ENCODE measurements around the gene MLPH. TPM values are rescaled to one million over a fixed set of nuclear protein-coding genes. Genes with fewer than 3 reads are reported as not detected.
A peak's percentile ranks its signal among the peaks of the same experiment; 100 is the strongest.

MLPH gene
- total RNA-seq, 2 experiments from 2014 or later = not detected

GRCh38 chr2:237581326-237581725 lies 94.3 kb downstream of the MLPH start:
- ChIA-PET POLR2A (interaction anchor here (0.7 to 1.8 kb wide), 7 partner anchors 9 to 1814 kb away, joined by 3 to 9 read pairs (median 4); no protein-coding TSS in a partner anchor), CTCF (interaction anchor here (0.6 to 7.6 kb wide), 37 partner anchors 9 to 196 kb away, joined by 3 to 79 read pairs (median 4); no protein-coding TSS in a partner anchor)
- no peak overlapping the region for H3K4me3 Mint-ChIP-seq
- no peaks in the 10 kb centered on the region for H3K27me3 Mint-ChIP-seq
- no peaks in the 10 kb centered on the region for H3K9me3 Mint-ChIP-seq
- ATAC-seq (peak; percentile 3), DNase-seq (no peak)
- TF ChIP-seq CTCF (IDR thresholded peaks at IDR 0.05) = no peak
- peaks cover 8% of the 10 kb centered on the region for H3K4me1 Mint-ChIP-seq (ENCODE audit: low read depth)
- intact Hi-C loops (cut with micrococcal nuclease) = loop anchor here (10.0 kb wide), 1 partner anchor 163 kb away; no protein-coding TSS in a partner anchor
- peak overlapping the region; percentile 79 for H3K27ac Mint-ChIP-seq
- no peaks in the 10 kb centered on the region for H3K36me3 Mint-ChIP-seq (ENCODE audit: low read depth)

- TF ChIP-seq CTCF (IDR thresholded peaks at IDR 0.05) = peak; percentile 67
- peak overlapping the region; percentile 79 for H3K27ac Mint-ChIP-seq
- H3K27me3 Mint-ChIP-seq = no peaks in the 10 kb centered on the region
- H3K4me3 Mint-ChIP-seq = no peak overlapping the region
- peaks cover 8% of the 10 kb centered on the region for H3K4me1 Mint-ChIP-seq (ENCODE audit: low read depth)
- peak; percentile 98 for ATAC-seq
- no peaks in the 10 kb centered on the region for H3K36me3 Mint-ChIP-seq (ENCODE audit: low read depth)
- DNase-seq = peak; percentile 89
- no peaks in the 10 kb centered on the region for H3K9me3 Mint-ChIP-seq
- ChIA-PET CTCF (interaction anchor here (0.5 to 7.6 kb wide), 39 partner anchors 9 to 225 kb away, joined by 3 to 79 read pairs (median 4); no protein-coding TSS in a partner anchor), POLR2A (interaction anchor here (0.7 to 1.8 kb wide), 8 partner anchors 10 to 149 kb away, joined by 3 to 9 read pairs (median 4); no protein-coding TSS in a partner anchor)
- intact Hi-C loops (cut with micrococcal nuclease) = loop anchor here (10.0 kb wide), 1 partner anchor 163 kb away; no protein-coding TSS in a partner anchor
Observed at GRCh38 chr2:237581751-237582746, 95.0 kb downstream of the MLPH start.

GRCh38 chr2:237583385-237584295 lies 96.6 kb downstream of the MLPH start:
- no peak for ATAC-seq
- no peak overlapping the region for H3K4me3 Mint-ChIP-seq
- ChIA-PET POLR2A (no interaction called here), CTCF (interaction anchor here (1.0 to 7.6 kb wide), 4 partner anchors 11 to 163 kb away, joined by 4 to 79 read pairs (median 20); no protein-coding TSS in a partner anchor)
- no peaks in the 10 kb centered on the region for H3K36me3 Mint-ChIP-seq (ENCODE audit: low read depth)
- intact Hi-C loops (cut with micrococcal nuclease) = loop anchor here (10.0 kb wide), 1 partner anchor 161 kb away; no protein-coding TSS in a partner anchor
- H3K27ac Mint-ChIP-seq = no peak overlapping the region
- no peaks in the 10 kb centered on the region for H3K27me3 Mint-ChIP-seq
- H3K4me1 Mint-ChIP-seq (ENCODE audit: low read depth) = peaks cover 8% of the 10 kb centered on the region
- no peak for TF ChIP-seq CTCF (IDR thresholded peaks at IDR 0.05)
- no peaks in the 10 kb centered on the region for H3K9me3 Mint-ChIP-seq
- DNase-seq = no peak

- H3K27ac Mint-ChIP-seq = no peak overlapping the region
- no peak for DNase-seq
- H3K4me1 Mint-ChIP-seq (ENCODE audit: low read depth) = peaks cover 11% of the 10 kb centered on the region
- no peaks in the 10 kb centered on the region for H3K36me3 Mint-ChIP-seq (ENCODE audit: low read depth)
- ATAC-seq = no peak
- no peaks in the 10 kb centered on the region for H3K27me3 Mint-ChIP-seq
- CTCF ChIA-PET = interaction anchor here (1.2 to 7.6 kb wide), 6 partner anchors 14 to 161 kb away, joined by 3 to 79 read pairs (median 6); no protein-coding TSS in a partner anchor
- intact Hi-C loops (cut with micrococcal nuclease) = loop anchor here (10.0 kb wide), 1 partner anchor 159 kb away; no protein-coding TSS in a partner anchor
- POLR2A ChIA-PET = interaction anchor here (0.6 to 1.1 kb wide), 2 partner anchors 15 to 523 kb away, joined by 3 read pairs; no protein-coding TSS in a partner anchor
- H3K4me3 Mint-ChIP-seq = no peak overlapping the region
- no peaks in the 10 kb centered on the region for H3K9me3 Mint-ChIP-seq
- no peak for TF ChIP-seq CTCF (IDR thresholded peaks at IDR 0.05)
Observed at GRCh38 chr2:237585590-237586221, 98.7 kb downstream of the MLPH start.

Measured in activated CD8-positive, alpha-beta T cell treated with anti-CD3 and anti-CD28 coated beads for 36 hours (primary cell).